ENCODE results near the gene C10orf53.

GRCh38 chr10:49691588-49691987 lies 12.1 kb downstream of the C10orf53 start:
- TF ChIP-seq GLIS3 (CRISPR knock-in tag; IDR thresholded peaks at IDR 0.05) (no peak), PATZ1 (CRISPR knock-in tag; IDR thresholded peaks at IDR 0.05; ENCODE audit: borderline replicate concordance) (no peak), RARB (CRISPR knock-in tag; IDR thresholded peaks at IDR 0.05) (no peak), SNAI2 (CRISPR knock-in tag; IDR thresholded peaks at IDR 0.05) (no peak), ARNTL (CRISPR knock-in tag; IDR thresholded peaks at IDR 0.05; ENCODE audit: borderline replicate concordance, low read depth) (no peak), ZFP3 (CRISPR knock-in tag; IDR thresholded peaks at IDR 0.05) (no peak), ZFP30 (CRISPR knock-in tag; IDR thresholded peaks at IDR 0.05) (no peak), BACH2 (CRISPR knock-in tag; IDR thresholded peaks at IDR 0.05; ENCODE audit: borderline replicate concordance) (no peak), OSR1 (CRISPR knock-in tag; IDR thresholded peaks at IDR 0.05) (no peak), CREB5 (CRISPR knock-in tag; IDR thresholded peaks at IDR 0.05; ENCODE audit: low read depth) (no peak), ZC3H10 (CRISPR knock-in tag; IDR thresholded peaks at IDR 0.05) (no peak)
